Dedifferentiated amniotic fluid mesenchymal stem cell (primary cell): ENCODE data around the gene TCEA2.

Experiments
- DNase-seq: peaks from one replicate; pipeline ENCODE4 v3.0.0-alpha.2; 2016; ENCODE audit errors: extremely low spot score

TCEA2 gene

GRCh38 chr20:64035933-64036345 lies 27.1 kb upstream of the TCEA2 start, which contains the start of gene C20orf204:
Gene C20orf204, plus strand, starts transcription at chr20:64036182. Its CDS starts 142 bp downstream, at chr20:64036324.
- DNase-seq = no peak

- DNase-seq = no peak
Observed at GRCh38 chr20:64036346-64037198, 26.4 kb upstream of the TCEA2 start.

GRCh38 chr20:64037199-64037497 lies 25.9 kb upstream of the TCEA2 start:
- DNase-seq = no peak

GRCh38 chr20:64037498-64038213 lies 25.3 kb upstream of the TCEA2 start:
- no peak for DNase-seq

- no peak for DNase-seq
Observed at GRCh38 chr20:64038224-64038564, 24.8 kb upstream of the TCEA2 start.

- DNase-seq = no peak
Observed at GRCh38 chr20:64038565-64039292, 24.3 kb upstream of the TCEA2 start.

GRCh38 chr20:64039293-64040160 lies 23.5 kb upstream of the TCEA2 start:
- no peak for DNase-seq

GRCh38 chr20:64040231-64041039 lies 22.6 kb upstream of the TCEA2 start:
- DNase-seq = no peak

GRCh38 chr20:64041040-64041780 lies 21.8 kb upstream of the TCEA2 start:
- no peak for DNase-seq

- DNase-seq = no peak
Observed at GRCh38 chr20:64041781-64042053, 21.3 kb upstream of the TCEA2 start.

GRCh38 chr20:64042054-64042781 lies 20.8 kb upstream of the TCEA2 start:
- no peak for DNase-seq

GRCh38 chr20:64043768-64044167 lies 19.2 kb upstream of the TCEA2 start:
- DNase-seq = no peak

- DNase-seq = peak; percentile 77
Observed at GRCh38 chr20:64044484-64045247, 18.3 kb upstream of the TCEA2 start.

GRCh38 chr20:64045346-64046011 lies 17.5 kb upstream of the TCEA2 start:
- no peak for DNase-seq

GRCh38 chr20:64047046-64047389 lies 16.0 kb upstream of the TCEA2 start:
- DNase-seq = no peak

- DNase-seq = no peak
Observed at GRCh38 chr20:64047968-64048401, 15.0 kb upstream of the TCEA2 start.

- DNase-seq = no peak
Observed at GRCh38 chr20:64048402-64049044, 14.5 kb upstream of the TCEA2 start.
